ENCODE results near the gene WWC1.

Gene WWC1

DNA sequence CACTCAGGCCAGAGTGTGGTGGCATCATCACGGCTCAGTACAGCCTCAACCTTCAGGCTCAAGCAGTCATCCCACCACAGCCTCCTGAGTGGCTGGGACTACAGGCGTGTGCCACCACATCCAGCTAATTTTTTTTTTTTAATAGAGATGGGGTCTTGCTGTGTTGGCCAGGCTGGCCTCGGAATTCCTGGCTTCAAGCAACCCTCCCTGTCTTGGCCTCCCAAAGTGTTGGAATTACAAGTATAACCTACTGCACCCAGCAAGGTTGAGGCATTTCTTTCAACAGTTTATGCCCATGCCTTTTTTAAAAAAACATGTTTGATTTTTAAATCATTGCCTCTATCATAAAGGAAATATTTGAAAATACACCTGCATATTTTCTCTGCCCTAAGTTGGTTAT, 197.6 kb downstream of the WWC1 start:
- no peak overlapping the region for H3K4me3 ChIP-seq (ENCODE audit: low read length)
- H3K9ac ChIP-seq (ENCODE audit: low read length), result no peak overlapping the region
- H3K27me3 ChIP-seq (ENCODE audit: control insufficient read depth, insufficient read depth, low read length), result no peaks in the 10 kb centered on the region
- no peak overlapping the region for H3K27ac ChIP-seq (ENCODE audit: low read depth, low read length)
- H3K36me3 ChIP-seq (ENCODE audit: control insufficient read depth, insufficient read depth, low read length), result peaks cover 16% of the 10 kb centered on the region
- peaks cover 11% of the 10 kb centered on the region for H3K4me1 ChIP-seq (ENCODE audit: control insufficient read depth, insufficient read depth, low read length)

DNA sequence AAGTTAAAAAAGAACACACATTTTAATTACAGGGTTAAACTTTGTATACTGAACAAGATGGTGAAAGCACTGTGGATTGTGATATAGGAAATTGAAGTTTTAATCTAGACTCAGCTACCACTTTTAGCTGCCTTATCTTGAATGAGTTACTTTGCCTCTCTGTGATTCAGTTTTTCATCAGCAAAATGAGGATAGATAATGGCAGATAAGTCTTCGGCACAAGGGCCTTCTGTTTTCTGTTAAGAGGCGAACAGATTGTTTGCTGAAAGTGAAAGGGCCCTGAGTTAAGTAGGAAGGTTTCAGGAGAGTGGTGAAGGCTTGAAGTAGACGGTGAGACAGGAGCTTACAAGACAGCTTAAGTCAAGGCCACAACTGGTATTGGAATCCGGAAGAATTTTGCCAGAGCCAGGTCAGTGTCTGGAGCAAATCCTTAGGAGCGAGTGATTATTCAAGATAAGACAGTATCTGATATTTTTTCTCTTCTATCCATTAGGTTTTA, 202.7 kb downstream of the WWC1 start:
- Histone ChIP-seq H3K27me3 (ENCODE audit: control insufficient read depth, insufficient read depth, low read length) (no peaks in the 10 kb centered on the region), H3K36me3 (ENCODE audit: control insufficient read depth, insufficient read depth, low read length) (peaks cover 34% of the 10 kb centered on the region), H3K27ac (ENCODE audit: low read depth, low read length) (no peak overlapping the region), H3K4me3 (ENCODE audit: low read length) (no peak overlapping the region), H3K4me1 (ENCODE audit: control insufficient read depth, insufficient read depth, low read length) (no peaks in the 10 kb centered on the region), H3K9ac (ENCODE audit: low read length) (no peak overlapping the region)

DNA sequence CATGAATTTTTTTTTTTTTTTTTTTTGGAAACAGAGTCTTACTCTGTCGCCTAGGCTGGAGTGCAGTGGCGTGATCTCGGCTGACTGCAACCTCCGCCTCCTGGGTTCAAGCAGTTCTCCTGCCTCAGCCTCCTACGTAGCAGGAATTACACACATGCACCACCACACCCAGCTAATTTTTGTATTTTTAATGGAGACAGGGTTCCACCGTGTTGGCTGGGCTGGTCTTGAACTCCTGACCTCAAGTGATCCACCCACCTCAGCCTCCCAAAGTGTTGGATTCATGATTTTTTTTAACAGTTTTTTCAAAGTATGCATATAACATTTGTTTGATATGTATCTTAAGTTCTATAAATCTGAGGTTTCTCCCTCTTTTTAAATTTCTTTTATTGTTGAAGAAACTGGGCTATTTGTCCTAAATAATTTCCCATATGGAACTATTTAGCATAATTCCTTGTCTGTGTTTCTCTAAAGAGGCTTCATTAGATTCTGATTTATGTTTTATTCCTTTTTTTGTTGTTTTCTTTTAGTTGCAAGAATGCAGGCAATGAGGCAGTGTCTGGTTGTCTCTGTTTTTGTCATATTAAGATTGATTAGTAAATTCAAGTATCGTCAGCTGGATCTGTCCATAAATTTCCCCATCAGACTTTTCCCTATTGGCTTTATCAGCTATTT, 211.3 kb downstream of the WWC1 start:
- Histone ChIP-seq H3K27me3 (ENCODE audit: control insufficient read depth, insufficient read depth, low read length) (no peaks in the 10 kb centered on the region), H3K9ac (ENCODE audit: low read length) (no peak overlapping the region), H3K27ac (ENCODE audit: low read depth, low read length) (no peak overlapping the region), H3K36me3 (ENCODE audit: control insufficient read depth, insufficient read depth, low read length) (peaks cover 7% of the 10 kb centered on the region), H3K4me3 (ENCODE audit: low read length) (no peak overlapping the region), H3K4me1 (ENCODE audit: control insufficient read depth, insufficient read depth, low read length) (no peaks in the 10 kb centered on the region)

DNA sequence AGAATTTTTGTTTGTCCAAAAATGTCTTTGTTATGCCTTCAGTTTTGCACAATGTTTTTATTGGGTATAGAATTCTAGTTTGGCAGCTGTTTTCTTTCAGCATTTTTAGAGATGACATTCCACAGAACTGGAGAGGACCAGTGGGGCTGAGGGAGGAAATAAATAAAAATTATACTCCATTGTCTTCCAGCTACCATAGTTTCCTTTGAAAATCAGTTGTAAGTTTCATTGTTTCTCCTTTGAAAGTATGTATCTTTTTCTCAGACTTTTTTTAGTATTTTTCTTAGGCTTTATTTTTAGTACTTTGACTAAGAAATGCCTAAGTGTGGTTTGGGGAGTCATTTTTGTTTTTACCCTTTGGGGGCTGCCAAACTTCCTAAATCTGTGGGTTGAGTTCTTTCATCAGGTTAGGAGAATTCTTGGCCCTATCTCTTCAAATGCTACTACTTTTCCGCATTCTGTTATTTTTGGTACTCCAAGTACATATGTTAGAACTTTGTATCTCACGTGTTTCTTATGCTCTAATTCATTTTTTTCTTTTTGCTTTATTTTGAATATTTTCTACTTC, 222.5 kb downstream of the WWC1 start:
- Histone ChIP-seq H3K4me1 (ENCODE audit: control insufficient read depth, insufficient read depth, low read length) (no peaks in the 10 kb centered on the region), H3K9ac (ENCODE audit: low read length) (no peak overlapping the region), H3K27ac (ENCODE audit: low read depth, low read length) (no peak overlapping the region), H3K4me3 (ENCODE audit: low read length) (no peak overlapping the region), H3K27me3 (ENCODE audit: control insufficient read depth, insufficient read depth, low read length) (no peaks in the 10 kb centered on the region), H3K36me3 (ENCODE audit: control insufficient read depth, insufficient read depth, low read length) (peaks cover 38% of the 10 kb centered on the region)
